ENCODE measurements around the gene SFXN3. TPM values are rescaled to one million over a fixed set of nuclear protein-coding genes. Genes with fewer than 3 reads are reported as not detected.

SFXN3 gene
- total and polyA plus RNA-seq, 2 of the 13 experiments (the other 11 are each of a cell fraction or from before 2014, with no cell fraction given): 16.8 to 71.5 TPM

DNA sequence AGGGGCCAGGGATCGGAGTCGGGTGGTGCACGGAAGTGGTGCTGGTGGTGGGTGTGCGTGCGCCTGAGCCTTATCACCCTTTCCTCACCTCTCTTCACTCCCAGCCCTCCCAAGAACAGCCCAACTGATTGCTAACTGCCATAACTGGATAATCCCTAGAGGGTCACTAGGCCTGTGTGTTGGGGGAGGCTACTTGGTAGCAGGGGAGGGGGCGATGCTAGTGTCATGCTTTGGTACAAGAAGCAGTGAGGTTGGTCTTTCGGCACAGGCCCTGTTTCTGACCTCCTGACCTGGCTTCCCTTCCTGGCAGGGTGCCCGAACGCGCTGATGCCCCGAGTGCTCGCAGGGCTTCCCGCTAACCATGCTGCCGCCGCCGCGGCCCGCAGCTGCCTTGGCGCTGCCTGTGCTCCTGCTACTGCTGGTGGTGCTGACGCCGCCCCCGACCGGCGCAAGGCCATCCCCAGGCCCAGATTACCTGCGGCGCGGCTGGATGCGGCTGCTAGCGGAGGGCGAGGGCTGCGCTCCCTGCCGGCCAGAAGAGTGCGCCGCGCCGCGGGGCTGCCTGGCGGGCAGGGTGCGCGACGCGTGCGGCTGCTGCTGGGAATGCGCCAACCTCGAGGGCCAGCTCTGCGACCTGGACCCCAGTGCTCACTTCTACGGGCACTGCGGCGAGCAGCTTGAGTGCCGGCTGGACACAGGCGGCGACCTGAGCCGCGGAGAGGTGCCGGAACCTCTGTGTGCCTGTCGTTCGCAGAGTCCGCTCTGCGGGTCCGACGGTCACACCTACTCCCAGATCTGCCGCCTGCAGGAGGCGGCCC lies 31.4 kb downstream of the SFXN3 start (continued):
- TF ChIP-seq, protein P1, sequence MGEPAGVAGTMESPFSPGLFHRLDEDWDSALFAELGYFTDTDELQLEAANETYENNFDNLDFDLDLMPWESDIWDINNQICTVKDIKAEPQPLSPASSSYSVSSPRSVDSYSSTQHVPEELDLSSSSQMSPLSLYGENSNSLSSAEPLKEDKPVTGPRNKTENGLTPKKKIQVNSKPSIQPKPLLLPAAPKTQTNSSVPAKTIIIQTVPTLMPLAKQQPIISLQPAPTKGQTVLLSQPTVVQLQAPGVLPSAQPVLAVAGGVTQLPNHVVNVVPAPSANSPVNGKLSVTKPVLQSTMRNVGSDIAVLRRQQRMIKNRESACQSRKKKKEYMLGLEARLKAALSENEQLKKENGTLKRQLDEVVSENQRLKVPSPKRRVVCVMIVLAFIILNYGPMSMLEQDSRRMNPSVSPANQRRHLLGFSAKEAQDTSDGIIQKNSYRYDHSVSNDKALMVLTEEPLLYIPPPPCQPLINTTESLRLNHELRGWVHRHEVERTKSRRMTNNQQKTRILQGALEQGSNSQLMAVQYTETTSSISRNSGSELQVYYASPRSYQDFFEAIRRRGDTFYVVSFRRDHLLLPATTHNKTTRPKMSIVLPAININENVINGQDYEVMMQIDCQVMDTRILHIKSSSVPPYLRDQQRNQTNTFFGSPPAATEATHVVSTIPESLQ (CRISPR knock-in tag; conservative IDR thresholded peaks at IDR 0.05): no peak
- TF ChIP-seq NR2F2 (IDR thresholded peaks at IDR 0.05; ENCODE audit: borderline replicate concordance, low read depth): no peak
- TF ChIP-seq, protein P2, sequence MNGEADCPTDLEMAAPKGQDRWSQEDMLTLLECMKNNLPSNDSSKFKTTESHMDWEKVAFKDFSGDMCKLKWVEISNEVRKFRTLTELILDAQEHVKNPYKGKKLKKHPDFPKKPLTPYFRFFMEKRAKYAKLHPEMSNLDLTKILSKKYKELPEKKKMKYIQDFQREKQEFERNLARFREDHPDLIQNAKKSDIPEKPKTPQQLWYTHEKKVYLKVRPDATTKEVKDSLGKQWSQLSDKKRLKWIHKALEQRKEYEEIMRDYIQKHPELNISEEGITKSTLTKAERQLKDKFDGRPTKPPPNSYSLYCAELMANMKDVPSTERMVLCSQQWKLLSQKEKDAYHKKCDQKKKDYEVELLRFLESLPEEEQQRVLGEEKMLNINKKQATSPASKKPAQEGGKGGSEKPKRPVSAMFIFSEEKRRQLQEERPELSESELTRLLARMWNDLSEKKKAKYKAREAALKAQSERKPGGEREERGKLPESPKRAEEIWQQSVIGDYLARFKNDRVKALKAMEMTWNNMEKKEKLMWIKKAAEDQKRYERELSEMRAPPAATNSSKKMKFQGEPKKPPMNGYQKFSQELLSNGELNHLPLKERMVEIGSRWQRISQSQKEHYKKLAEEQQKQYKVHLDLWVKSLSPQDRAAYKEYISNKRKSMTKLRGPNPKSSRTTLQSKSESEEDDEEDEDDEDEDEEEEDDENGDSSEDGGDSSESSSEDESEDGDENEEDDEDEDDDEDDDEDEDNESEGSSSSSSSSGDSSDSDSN (CRISPR knock-in tag; IDR thresholded peaks at IDR 0.05): peak; percentile 99
- TF ChIP-seq, protein P3, sequence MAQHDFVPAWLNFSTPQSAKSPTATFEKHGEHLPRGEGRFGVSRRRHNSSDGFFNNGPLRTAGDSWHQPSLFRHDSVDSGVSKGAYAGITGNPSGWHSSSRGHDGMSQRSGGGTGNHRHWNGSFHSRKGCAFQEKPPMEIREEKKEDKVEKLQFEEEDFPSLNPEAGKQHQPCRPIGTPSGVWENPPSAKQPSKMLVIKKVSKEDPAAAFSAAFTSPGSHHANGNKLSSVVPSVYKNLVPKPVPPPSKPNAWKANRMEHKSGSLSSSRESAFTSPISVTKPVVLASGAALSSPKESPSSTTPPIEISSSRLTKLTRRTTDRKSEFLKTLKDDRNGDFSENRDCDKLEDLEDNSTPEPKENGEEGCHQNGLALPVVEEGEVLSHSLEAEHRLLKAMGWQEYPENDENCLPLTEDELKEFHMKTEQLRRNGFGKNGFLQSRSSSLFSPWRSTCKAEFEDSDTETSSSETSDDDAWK (CRISPR knock-in tag; IDR thresholded peaks at IDR 0.05): no peak
- TF ChIP-seq ZNF557 (CRISPR knock-in tag; IDR thresholded peaks at IDR 0.05): no peak
- TF ChIP-seq ZNF773 (CRISPR knock-in tag; IDR thresholded peaks at IDR 0.05; ENCODE audit: borderline replicate concordance): peak; percentile 46; the same call in 1 of the 2 replicates
- TF ChIP-seq FOSL2 (CRISPR knock-in tag; IDR thresholded peaks at IDR 0.05): no peak
- peak; percentile 25; the same call in 1 of the 2 replicates for TF ChIP-seq ZNF12 (CRISPR knock-in tag; IDR thresholded peaks at IDR 0.05)
- TF ChIP-seq GZF1 (CRISPR knock-in tag; IDR thresholded peaks at IDR 0.05): peak; percentile 77
- TF ChIP-seq BHLHE40 (IDR thresholded peaks at IDR 0.05; ENCODE audit: low read length): peak; percentile 81
- peak; percentile 86; the same call in 1 of the 2 replicates for TF ChIP-seq GTF3A (CRISPR knock-in tag; conservative IDR thresholded peaks at IDR 0.05)
- TF ChIP-seq, protein P4, sequence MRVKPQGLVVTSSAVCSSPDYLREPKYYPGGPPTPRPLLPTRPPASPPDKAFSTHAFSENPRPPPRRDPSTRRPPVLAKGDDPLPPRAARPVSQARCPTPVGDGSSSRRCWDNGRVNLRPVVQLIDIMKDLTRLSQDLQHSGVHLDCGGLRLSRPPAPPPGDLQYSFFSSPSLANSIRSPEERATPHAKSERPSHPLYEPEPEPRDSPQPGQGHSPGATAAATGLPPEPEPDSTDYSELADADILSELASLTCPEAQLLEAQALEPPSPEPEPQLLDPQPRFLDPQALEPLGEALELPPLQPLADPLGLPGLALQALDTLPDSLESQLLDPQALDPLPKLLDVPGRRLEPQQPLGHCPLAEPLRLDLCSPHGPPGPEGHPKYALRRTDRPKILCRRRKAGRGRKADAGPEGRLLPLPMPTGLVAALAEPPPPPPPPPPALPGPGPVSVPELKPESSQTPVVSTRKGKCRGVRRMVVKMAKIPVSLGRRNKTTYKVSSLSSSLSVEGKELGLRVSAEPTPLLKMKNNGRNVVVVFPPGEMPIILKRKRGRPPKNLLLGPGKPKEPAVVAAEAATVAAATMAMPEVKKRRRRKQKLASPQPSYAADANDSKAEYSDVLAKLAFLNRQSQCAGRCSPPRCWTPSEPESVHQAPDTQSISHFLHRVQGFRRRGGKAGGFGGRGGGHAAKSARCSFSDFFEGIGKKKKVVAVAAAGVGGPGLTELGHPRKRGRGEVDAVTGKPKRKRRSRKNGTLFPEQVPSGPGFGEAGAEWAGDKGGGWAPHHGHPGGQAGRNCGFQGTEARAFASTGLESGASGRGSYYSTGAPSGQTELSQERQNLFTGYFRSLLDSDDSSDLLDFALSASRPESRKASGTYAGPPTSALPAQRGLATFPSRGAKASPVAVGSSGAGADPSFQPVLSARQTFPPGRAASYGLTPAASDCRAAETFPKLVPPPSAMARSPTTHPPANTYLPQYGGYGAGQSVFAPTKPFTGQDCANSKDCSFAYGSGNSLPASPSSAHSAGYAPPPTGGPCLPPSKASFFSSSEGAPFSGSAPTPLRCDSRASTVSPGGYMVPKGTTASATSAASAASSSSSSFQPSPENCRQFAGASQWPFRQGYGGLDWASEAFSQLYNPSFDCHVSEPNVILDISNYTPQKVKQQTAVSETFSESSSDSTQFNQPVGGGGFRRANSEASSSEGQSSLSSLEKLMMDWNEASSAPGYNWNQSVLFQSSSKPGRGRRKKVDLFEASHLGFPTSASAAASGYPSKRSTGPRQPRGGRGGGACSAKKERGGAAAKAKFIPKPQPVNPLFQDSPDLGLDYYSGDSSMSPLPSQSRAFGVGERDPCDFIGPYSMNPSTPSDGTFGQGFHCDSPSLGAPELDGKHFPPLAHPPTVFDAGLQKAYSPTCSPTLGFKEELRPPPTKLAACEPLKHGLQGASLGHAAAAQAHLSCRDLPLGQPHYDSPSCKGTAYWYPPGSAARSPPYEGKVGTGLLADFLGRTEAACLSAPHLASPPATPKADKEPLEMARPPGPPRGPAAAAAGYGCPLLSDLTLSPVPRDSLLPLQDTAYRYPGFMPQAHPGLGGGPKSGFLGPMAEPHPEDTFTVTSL (CRISPR knock-in tag; IDR thresholded peaks at IDR 0.05; ENCODE audit: borderline replicate concordance): no peak; the same call in 1 of the 2 replicates
- peak; percentile 69; the same call in 1 of the 2 replicates for TF ChIP-seq ZNF160 (CRISPR knock-in tag; IDR thresholded peaks at IDR 0.05)
- TF ChIP-seq PHF20 (CRISPR knock-in tag; IDR thresholded peaks at IDR 0.05): peak; percentile 61; the same call in 1 of the 2 replicates
- peak; percentile 51; the same call in 1 of the 2 replicates for TF ChIP-seq GATAD1 (CRISPR knock-in tag; IDR thresholded peaks at IDR 0.05)
- TF ChIP-seq, protein P5, sequence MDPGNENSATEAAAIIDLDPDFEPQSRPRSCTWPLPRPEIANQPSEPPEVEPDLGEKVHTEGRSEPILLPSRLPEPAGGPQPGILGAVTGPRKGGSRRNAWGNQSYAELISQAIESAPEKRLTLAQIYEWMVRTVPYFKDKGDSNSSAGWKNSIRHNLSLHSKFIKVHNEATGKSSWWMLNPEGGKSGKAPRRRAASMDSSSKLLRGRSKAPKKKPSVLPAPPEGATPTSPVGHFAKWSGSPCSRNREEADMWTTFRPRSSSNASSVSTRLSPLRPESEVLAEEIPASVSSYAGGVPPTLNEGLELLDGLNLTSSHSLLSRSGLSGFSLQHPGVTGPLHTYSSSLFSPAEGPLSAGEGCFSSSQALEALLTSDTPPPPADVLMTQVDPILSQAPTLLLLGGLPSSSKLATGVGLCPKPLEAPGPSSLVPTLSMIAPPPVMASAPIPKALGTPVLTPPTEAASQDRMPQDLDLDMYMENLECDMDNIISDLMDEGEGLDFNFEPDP (CRISPR knock-in tag; conservative IDR thresholded peaks at IDR 0.05): no peak
